Upper lobe of left lung (tissue), 6 donors: ENCODE data around the gene CNDP2. TPM values are rescaled to one million over a fixed set of nuclear protein-coding genes. Genes with fewer than 3 reads are reported as not detected.

Experiments used
- ATAC-seq, 2 donors: fragments of 200-7000 bp; cut with Tn5 transposase; one replicate each; pipeline ENCODE4 v1.9.1; 2022; ENCODE audit warnings: mild to moderate bottlenecking in 2 of 2, moderate library complexity in 2 of 2; ENCODE audit not compliant: low FRiP score in 2 of 2
- DNase-seq, 2 donors: peaks; one replicate each; pipeline ENCODE4 v3.0.0-alpha.2; 2019 to 2020
- H3K27ac ChIP-seq, 4 donors: fragments of 200-600 bp; sonication (generic); one replicate each; pipeline ENCODE4 v1.5.1; 2016 to 2019
- H3K27me3 ChIP-seq, 4 donors: fragments of 200-600 bp; sonication (generic); one replicate each; pipeline ENCODE4 v1.5.1; 2017 to 2019
- H3K36me3 ChIP-seq, 4 donors: fragments of 200-600 bp; sonication (generic); one replicate each; pipeline ENCODE4 v1.5.1; 2016 to 2019
- H3K4me1 ChIP-seq, 4 donors: fragments of 200-600 bp; sonication (generic); one replicate each; pipeline ENCODE4 v1.5.1; 2018 to 2019
- H3K4me3 ChIP-seq, 4 donors: fragments of 200-600 bp; sonication (generic); one replicate each; pipeline ENCODE4 v1.5.1; 2017 to 2019; ENCODE audit warnings: mild to moderate bottlenecking in 2 of 4, moderate library complexity in 1 of 4
- H3K9me3 ChIP-seq, 4 donors: fragments of 200-600 bp; sonication (generic); one replicate each; pipeline ENCODE4 v1.5.1; 2018 to 2019
- CTCF ChIP-seq, 6 experiments: fragments of 450-650 bp in 4 of 6; fragments of 200-600 bp in 2 of 6; sonication (generic) in 2 of 6; IDR thresholded peaks; one replicate each; pipeline ENCODE4 v1.5.1; 2016 to 2019; ENCODE audit warnings: antibody characterized with exemption in 6 of 6
- EP300 ChIP-seq, 4 donors: sonication (generic); formaldehyde crosslinking; IDR thresholded peaks; one replicate each; pipeline ENCODE4 v1.5.1; 2017; ENCODE audit warnings: antibody characterized with exemption in 4 of 4, control low read depth in 2 of 4
- POLR2A ChIP-seq, 4 donors: fragments of 450-650 bp; IDR thresholded peaks; one replicate each; pipeline ENCODE4 v1.5.1; 2016 to 2017; ENCODE audit warnings: antibody characterized with exemption in 4 of 4, mild to moderate bottlenecking in 2 of 4
- POLR2AphosphoS5 ChIP-seq, 2 donors: sonication (generic); formaldehyde crosslinking; IDR thresholded peaks; one replicate each; pipeline ENCODE4 v1.5.1; 2017; ENCODE audit warnings: antibody characterized with exemption in 2 of 2
- WGBS, 2 donors: methylation state at CpG; one replicate each; pipeline ENCODE4 v1.1.5; 2017 to 2018; 5-methylcytosine and 5-hydroxymethylcytosine counted together
- total RNA-seq, 6 donors: library from RNA; depleted of rRNA in 4 of 6; stranded (reverse); fragments of >200 nt in 4 of 6; gene quantifications; one replicate each; pipeline versions ENCODE4 v1.1.0 to v1.2.1, GENCODE V29; 2016 to 2021
- donor health status: DM: no; HTN: no; CAD: no; lungs with moderate emphysema.
- donor health status: DM: no; HTN: yes; CAD: no; lungs with severe emphysema.

Gene CNDP2
- total RNA-seq, 6 donors from 2014 or later = 147 to 279 (median 196) TPM

GRCh38 chr18:74540652-74541421 lies 44.7 kb downstream of the CNDP2 start:
- Histone ChIP-seq H3K27me3 (no peaks in the 10 kb centered on the region), H3K27ac (no peak overlapping the region), H3K4me1 (no peaks in the 10 kb centered on the region), H3K4me3 (no peak overlapping the region), H3K36me3 (no peaks in the 10 kb centered on the region), H3K9me3 (no peaks in the 10 kb centered on the region)
- DNase-seq (no peak), ATAC-seq (no peak)
- TF ChIP-seq POLR2A (IDR thresholded peaks at IDR 0.05) (no peak), POLR2AphosphoS5 (IDR thresholded peaks at IDR 0.05) (no peak), EP300 (IDR thresholded peaks at IDR 0.05) (no peak), CTCF (IDR thresholded peaks at IDR 0.05) (no peak)
- WGBS, 2 donors = 75 to 77% methylated on average over 13 to 18 of the region's 20 CpGs

- H3K4me3 ChIP-seq = no peak overlapping the region
- peak in 1 of 2 donors; percentile 36 for DNase-seq
- no peaks in the 10 kb centered on the region for H3K9me3 ChIP-seq
- TF ChIP-seq POLR2AphosphoS5 (IDR thresholded peaks at IDR 0.05) (no peak), CTCF (IDR thresholded peaks at IDR 0.05) (no peak), POLR2A (IDR thresholded peaks at IDR 0.05) (no peak), EP300 (IDR thresholded peaks at IDR 0.05) (no peak)
- H3K27ac ChIP-seq = no peak overlapping the region
- 76 to 78% methylated on average over 13 to 15 of the region's 15 CpGs for WGBS, 2 donors
- H3K27me3 ChIP-seq = no peaks in the 10 kb centered on the region
- no peak for ATAC-seq
- no peaks in the 10 kb centered on the region for H3K36me3 ChIP-seq
- peaks cover 8 to 9% (median 8%) of the 10 kb centered on the region in 4 donors for H3K4me1 ChIP-seq
Measured at GRCh38 chr18:74541703-74542555, 45.8 kb downstream of the CNDP2 start.

GRCh38 chr18:74544898-74545297 lies 48.7 kb downstream of the CNDP2 start:
- DNase-seq = no peak
- Histone ChIP-seq H3K27me3 (no peaks in the 10 kb centered on the region), H3K27ac (peak overlapping the region in 1 of 4 donors; percentile 12), H3K4me3 (no peak overlapping the region), H3K36me3 (no peaks in the 10 kb centered on the region), H3K9me3 (peaks cover 0 to 5% (median 5%) of the 10 kb centered on the region in 4 donors), H3K4me1 (peaks cover 9 to 15% (median 14%) of the 10 kb centered on the region in 4 donors)
- 46 to 67% methylated on average over 8 of the region's 8 CpGs for WGBS, 2 donors
- TF ChIP-seq POLR2AphosphoS5 (IDR thresholded peaks at IDR 0.05) (no peak), CTCF (IDR thresholded peaks at IDR 0.05) (no peak), POLR2A (IDR thresholded peaks at IDR 0.05) (no peak), EP300 (IDR thresholded peaks at IDR 0.05) (no peak)
- no peak for ATAC-seq

GRCh38 chr18:74546007-74546406 lies 49.8 kb downstream of the CNDP2 start:
- H3K36me3 ChIP-seq = no peaks in the 10 kb centered on the region
- no peaks in the 10 kb centered on the region for H3K27me3 ChIP-seq
- peaks cover 9 to 15% (median 14%) of the 10 kb centered on the region in 4 donors for H3K4me1 ChIP-seq
- DNase-seq (no peak), ATAC-seq (no peak)
- H3K4me3 ChIP-seq = no peak overlapping the region
- WGBS, 2 donors = 94 to 97% methylated on average over 11 of the region's 11 CpGs
- H3K9me3 ChIP-seq = peaks cover 0 to 9% (median 7%) of the 10 kb centered on the region in 4 donors
- no peak for TF ChIP-seq POLR2A (IDR thresholded peaks at IDR 0.05)
- TF ChIP-seq EP300 (IDR thresholded peaks at IDR 0.05) = no peak
- TF ChIP-seq CTCF (IDR thresholded peaks at IDR 0.05) = no peak
- peak overlapping the region; percentile 69 to 75 (median 72) for H3K27ac ChIP-seq
